Astrocyte (in vitro differentiated cells and primary cell): ENCODE data around the gene ZBTB16. TPM values are rescaled to one million over a fixed set of nuclear protein-coding genes. Genes with fewer than 3 reads are reported as not detected.

Experiments
- DNase-seq: peaks from one replicate; pipeline ENCODE4 v3.0.0-alpha.2; 2010; ENCODE audit warnings: low read depth
- FAIRE-seq: peaks from 2 replicates; lab custom pipeline; 2011; peaks lifted over from hg19 to GRCh38; lab: Jason Lieb, UNC
- H2AFZ ChIP-seq: 2 replicates; pipeline ENCODE4 v1.6.0; 2012; ENCODE audit warnings: low read depth, low read length, inconsistent platforms
- H3K27ac ChIP-seq: 2 replicates; pipeline ENCODE4 v1.5.1; 2011; ENCODE audit warnings: low read depth, low read length, inconsistent platforms
- H3K27me3 ChIP-seq: 2 replicates; pipeline ENCODE4 v1.6.0; 2011; ENCODE audit warnings: low read length, inconsistent platforms; ENCODE audit not compliant: insufficient read depth
- H3K36me3 ChIP-seq: 2 replicates; pipeline ENCODE4 v1.5.1; 2011; ENCODE audit warnings: low read length, inconsistent platforms; ENCODE audit not compliant: insufficient read depth
- H3K4me1 ChIP-seq: 2 replicates; pipeline ENCODE4 v1.5.1; 2011; ENCODE audit warnings: low read length, inconsistent platforms; ENCODE audit not compliant: insufficient read depth
- H3K4me2 ChIP-seq: 2 replicates; pipeline ENCODE4 v1.6.0; 2012; ENCODE audit warnings: low read length, inconsistent platforms
- H3K4me3 ChIP-seq: 2 replicates; pipeline ENCODE4 v1.5.1; 2011; ENCODE audit warnings: low read depth, mild to moderate bottlenecking, low read length, inconsistent platforms; ENCODE audit not compliant: insufficient read depth
- H3K79me2 ChIP-seq: 2 replicates; pipeline ENCODE4 v1.6.0; 2012; ENCODE audit warnings: mild to moderate bottlenecking, low read length, inconsistent platforms; ENCODE audit not compliant: insufficient read depth
- H3K9ac ChIP-seq: 2 replicates; pipeline ENCODE4 v1.6.0; 2012; ENCODE audit warnings: mild to moderate bottlenecking, low read length, inconsistent platforms
- H3K9me3 ChIP-seq: 2 replicates; pipeline ENCODE4 v1.5.1; 2012; ENCODE audit warnings: low read depth, mild to moderate bottlenecking, low read length, inconsistent platforms; ENCODE audit not compliant: insufficient read depth
- H4K20me1 ChIP-seq: 2 replicates; pipeline ENCODE4 v1.6.0; 2012; ENCODE audit warnings: low read length, inconsistent platforms; ENCODE audit not compliant: insufficient read depth
- H3K27ac Mint-ChIP-seq: one replicate; pipeline ENCODE4 v1.8.0; 2021; ENCODE audit warnings: mild to moderate bottlenecking, mixed read lengths; ENCODE audit not compliant: unreplicated experiment
- H3K27me3 Mint-ChIP-seq: one replicate; pipeline ENCODE4 v1.8.0; 2021; ENCODE audit warnings: low read depth, mixed read lengths; ENCODE audit not compliant: unreplicated experiment
- H3K36me3 Mint-ChIP-seq: one replicate; pipeline ENCODE4 v1.8.0; 2021; ENCODE audit warnings: low read depth, mixed read lengths; ENCODE audit not compliant: unreplicated experiment
- H3K4me1 Mint-ChIP-seq: one replicate; pipeline ENCODE4 v1.8.0; 2021; ENCODE audit warnings: low read depth, mixed read lengths; ENCODE audit not compliant: unreplicated experiment
- H3K4me3 Mint-ChIP-seq: one replicate; pipeline ENCODE4 v1.8.0; 2021; ENCODE audit warnings: mild to moderate bottlenecking, moderate library complexity, mixed read lengths; ENCODE audit not compliant: unreplicated experiment
- H3K9me3 Mint-ChIP-seq: one replicate; pipeline ENCODE4 v1.8.0; 2021; ENCODE audit warnings: mild to moderate bottlenecking, mixed read lengths; ENCODE audit not compliant: unreplicated experiment
- EZH2 ChIP-seq: IDR thresholded peaks from 2 replicates; pipeline ENCODE4 v1.6.1; 2012; ENCODE audit warnings: mild to moderate bottlenecking, low read length, inconsistent platforms; ENCODE audit not compliant: insufficient read depth
- total RNA-seq: library from RNA; stranded (reverse); gene quantifications from 2 replicates; pipeline ENCODE4 v1.2.1, GENCODE V29; 2021
- TF ChIP-seq, protein P1 (sequence below): IDR thresholded peaks from 2 replicates; pipeline ENCODE4 v1.5.1; 2011; ENCODE audit warnings: low read depth, mild to moderate bottlenecking, inconsistent platforms, low read length, moderate library complexity; ENCODE audit not compliant: insufficient read depth

The ZBTB16 gene
- total RNA-seq, 1 donor from 2014 or later = 0.50 TPM

DNA sequence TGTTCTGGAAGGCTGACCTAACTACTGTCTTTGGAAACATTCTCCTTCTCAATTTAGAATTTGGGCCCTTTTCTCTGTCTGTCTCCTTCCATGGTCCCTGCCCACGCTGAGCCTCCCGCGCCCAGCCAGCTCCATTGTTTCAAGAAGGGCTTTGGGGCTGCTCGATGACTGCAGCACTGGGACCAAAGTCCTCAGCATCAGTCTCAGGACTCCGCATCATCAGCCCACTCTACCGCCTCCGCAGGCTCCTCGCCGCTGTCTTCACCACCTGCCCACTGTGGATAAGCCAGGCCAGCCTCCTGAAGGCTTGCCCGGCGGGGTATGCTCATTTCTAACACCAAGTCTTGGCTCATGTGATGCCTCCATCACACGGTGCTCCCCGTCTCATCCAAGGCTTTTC lies 81.3 kb downstream of the ZBTB16 start:
- peaks cover 31% of the 10 kb centered on the region for H3K27me3 ChIP-seq
- no peaks in the 10 kb centered on the region for H4K20me1 ChIP-seq
- no peaks in the 10 kb centered on the region for H3K4me1 ChIP-seq
- no peaks in the 10 kb centered on the region for H3K9me3 ChIP-seq
- H2AFZ ChIP-seq = no peak overlapping the region
- no peak for DNase-seq
- H3K27ac ChIP-seq = no peak overlapping the region
- Mint-ChIP-seq H3K4me1 (peaks cover 28% of the 10 kb centered on the region), H3K9me3 (peaks cover 4% of the 10 kb centered on the region), H3K4me3 (no peak overlapping the region), H3K27ac (no peak overlapping the region), H3K27me3 (peaks cover 25% of the 10 kb centered on the region), H3K36me3 (no peaks in the 10 kb centered on the region)
- H3K79me2 ChIP-seq = no peaks in the 10 kb centered on the region
- TF ChIP-seq EZH2 = no peak
- TF ChIP-seq, protein P1, sequence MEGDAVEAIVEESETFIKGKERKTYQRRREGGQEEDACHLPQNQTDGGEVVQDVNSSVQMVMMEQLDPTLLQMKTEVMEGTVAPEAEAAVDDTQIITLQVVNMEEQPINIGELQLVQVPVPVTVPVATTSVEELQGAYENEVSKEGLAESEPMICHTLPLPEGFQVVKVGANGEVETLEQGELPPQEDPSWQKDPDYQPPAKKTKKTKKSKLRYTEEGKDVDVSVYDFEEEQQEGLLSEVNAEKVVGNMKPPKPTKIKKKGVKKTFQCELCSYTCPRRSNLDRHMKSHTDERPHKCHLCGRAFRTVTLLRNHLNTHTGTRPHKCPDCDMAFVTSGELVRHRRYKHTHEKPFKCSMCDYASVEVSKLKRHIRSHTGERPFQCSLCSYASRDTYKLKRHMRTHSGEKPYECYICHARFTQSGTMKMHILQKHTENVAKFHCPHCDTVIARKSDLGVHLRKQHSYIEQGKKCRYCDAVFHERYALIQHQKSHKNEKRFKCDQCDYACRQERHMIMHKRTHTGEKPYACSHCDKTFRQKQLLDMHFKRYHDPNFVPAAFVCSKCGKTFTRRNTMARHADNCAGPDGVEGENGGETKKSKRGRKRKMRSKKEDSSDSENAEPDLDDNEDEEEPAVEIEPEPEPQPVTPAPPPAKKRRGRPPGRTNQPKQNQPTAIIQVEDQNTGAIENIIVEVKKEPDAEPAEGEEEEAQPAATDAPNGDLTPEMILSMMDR = no peak
- H3K4me3 ChIP-seq = no peak overlapping the region
- H3K36me3 ChIP-seq = no peaks in the 10 kb centered on the region
- H3K4me2 ChIP-seq = no peak overlapping the region
- FAIRE-seq = no peak
- H3K9ac ChIP-seq = no peak overlapping the region

DNA sequence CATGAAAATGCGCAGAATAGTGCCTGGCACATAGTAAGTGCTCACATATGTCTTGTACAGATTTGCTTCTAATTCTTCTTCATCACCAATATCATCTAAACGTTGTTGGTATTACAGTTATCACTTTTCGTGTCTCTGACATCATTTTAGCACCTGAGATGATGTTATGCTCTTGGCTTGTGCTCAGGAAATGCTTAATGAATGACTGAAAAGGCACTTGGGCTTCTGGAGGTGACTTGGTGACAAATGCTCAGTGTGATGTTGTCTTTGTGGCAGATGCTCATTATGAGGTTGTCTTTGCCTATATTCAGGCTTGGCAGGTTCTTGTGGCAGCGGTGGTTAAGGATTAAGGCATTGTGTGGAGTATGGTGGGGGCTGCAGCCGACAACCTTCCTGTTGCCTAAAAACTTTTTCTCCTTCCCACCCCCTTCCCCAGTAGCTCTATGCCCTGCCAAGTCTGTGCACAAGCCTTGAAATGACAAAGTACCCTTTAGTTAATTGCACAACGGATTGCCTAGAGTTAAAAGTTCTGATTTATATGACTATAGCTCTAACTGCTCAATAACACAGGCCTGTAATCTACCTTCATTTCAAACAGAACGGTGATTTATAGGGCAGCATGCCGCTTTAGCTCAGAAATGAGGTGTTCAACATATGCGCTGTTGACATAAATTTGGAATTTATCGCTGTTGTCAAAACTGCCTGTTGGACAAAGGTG lies 82.5 kb downstream of the ZBTB16 start:
- Histone ChIP-seq H3K27ac (no peak overlapping the region), H3K36me3 (no peaks in the 10 kb centered on the region), H4K20me1 (no peaks in the 10 kb centered on the region), H3K4me1 (no peaks in the 10 kb centered on the region), H3K9me3 (no peaks in the 10 kb centered on the region), H3K4me3 (no peak overlapping the region), H3K9ac (no peak overlapping the region), H3K27me3 (peaks cover 30% of the 10 kb centered on the region), H3K4me2 (no peak overlapping the region), H3K79me2 (no peaks in the 10 kb centered on the region), H2AFZ (no peak overlapping the region)
- DNase-seq = no peak
- H3K4me1 Mint-ChIP-seq = peaks cover 16% of the 10 kb centered on the region
- H3K36me3 Mint-ChIP-seq = no peaks in the 10 kb centered on the region
- H3K27me3 Mint-ChIP-seq = peaks cover 25% of the 10 kb centered on the region
- H3K9me3 Mint-ChIP-seq = peaks cover 4% of the 10 kb centered on the region
- TF ChIP-seq, protein P1 = no peak
- no peak for TF ChIP-seq EZH2
- FAIRE-seq = no peak
- H3K27ac Mint-ChIP-seq = no peak overlapping the region
- H3K4me3 Mint-ChIP-seq = no peak overlapping the region

DNA sequence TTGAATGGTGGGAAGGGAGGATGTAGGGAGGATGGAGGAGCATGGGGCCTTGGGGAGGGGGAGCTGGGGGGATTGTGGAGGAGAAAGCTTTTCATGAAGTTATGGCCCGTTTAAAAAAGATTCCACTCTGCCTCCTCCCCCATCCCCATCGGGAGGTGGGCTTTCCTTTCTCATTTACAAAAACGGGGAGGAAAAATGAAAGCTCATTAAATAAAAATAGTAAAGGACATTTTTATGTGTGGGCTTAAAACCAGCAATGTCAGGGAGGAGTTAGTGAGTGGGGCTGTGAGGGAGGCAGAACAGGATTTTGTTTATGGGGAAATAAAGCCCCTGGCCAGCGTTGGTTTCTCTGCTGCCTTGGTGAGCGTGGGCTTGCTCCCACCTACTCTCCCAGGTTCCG lies 83.2 kb downstream of the ZBTB16 start:
- H4K20me1 ChIP-seq = no peaks in the 10 kb centered on the region
- no peak overlapping the region for H2AFZ ChIP-seq
- FAIRE-seq (no peak), DNase-seq (no peak)
- H3K9me3 Mint-ChIP-seq = peaks cover 4% of the 10 kb centered on the region
- no peak for TF ChIP-seq EZH2
- TF ChIP-seq, protein P1 = no peak
- no peak overlapping the region for H3K9ac ChIP-seq
- H3K27ac ChIP-seq = no peak overlapping the region
- no peak overlapping the region for H3K27ac Mint-ChIP-seq
- H3K4me1 Mint-ChIP-seq = peaks cover 15% of the 10 kb centered on the region
- H3K4me3 ChIP-seq = no peak overlapping the region
- no peaks in the 10 kb centered on the region for H3K79me2 ChIP-seq
- H3K27me3 ChIP-seq = peaks cover 37% of the 10 kb centered on the region
- no peaks in the 10 kb centered on the region for H3K9me3 ChIP-seq
- H3K36me3 Mint-ChIP-seq = no peaks in the 10 kb centered on the region
- H3K4me2 ChIP-seq = no peak overlapping the region
- no peaks in the 10 kb centered on the region for H3K4me1 ChIP-seq
- H3K27me3 Mint-ChIP-seq = peaks cover 21% of the 10 kb centered on the region
- H3K36me3 ChIP-seq = no peaks in the 10 kb centered on the region
- H3K4me3 Mint-ChIP-seq = no peak overlapping the region
